HepG2 (cell line): ENCODE data around the gene RHOT2. TPM values are rescaled to one million over a fixed set of nuclear protein-coding genes. Genes with fewer than 3 reads are reported as not detected.

ENCODE experiments used
- EEA1 ChIP-seq: sonication (generic); formaldehyde crosslinking; IDR thresholded peaks from 2 replicates; pipeline ENCODE4 v1.5.1; 2020; ENCODE audit warnings: mild to moderate bottlenecking, missing genetic modification reagents, borderline replicate concordance
- ETV6 ChIP-seq: sonication (generic); formaldehyde crosslinking; conservative IDR thresholded peaks from 2 replicates; pipeline ENCODE4 v1.4.0; 2020; ENCODE audit warnings: missing genetic modification reagents
- GATAD1 ChIP-seq: IDR thresholded peaks from 2 replicates; pipeline ENCODE4 v1.6.1; 2016; ENCODE audit warnings: missing genetic modification reagents, missing compliant biosample characterization
- HIC2 ChIP-seq: sonication (generic); formaldehyde crosslinking; IDR thresholded peaks from 2 replicates; pipeline ENCODE4 v1.9.0; 2022; ENCODE audit warnings: low read depth, missing genetic modification reagents
- MYC ChIP-seq: sonication (generic); formaldehyde crosslinking; IDR thresholded peaks from 2 replicates; pipeline ENCODE4 v1.9.0; 2021; ENCODE audit warnings: missing genetic modification reagents, borderline replicate concordance
- NFE2 ChIP-seq: sonication (generic); formaldehyde crosslinking; IDR thresholded peaks from 2 replicates; pipeline ENCODE4 v1.4.0; 2020; ENCODE audit warnings: missing genetic modification reagents
- NR2F1 ChIP-seq, 2 experiments: fragments of 450-650 bp in 1 of 2; formaldehyde crosslinking in 1 of 2; IDR thresholded peaks; 2 replicates each; pipeline versions ENCODE4 v1.5.0 to v1.6.1; 2016 to 2020; ENCODE audit warnings: mild to moderate bottlenecking in 1 of 2, missing compliant biosample characterization in 1 of 2, missing genetic modification reagents in 1 of 2, moderate library complexity in 1 of 2
- PCBP1 ChIP-seq: fragments of 200-400 bp; formaldehyde crosslinking; IDR thresholded peaks from 2 replicates; pipeline ENCODE4 v1.6.1; 2017; ENCODE audit warnings: mild to moderate bottlenecking, low read depth, low read length, borderline replicate concordance
- POLR2AphosphoS5 ChIP-seq: IDR thresholded peaks from 2 replicates; pipeline ENCODE4 v1.6.1; 2012; ENCODE audit warnings: low read depth, low read length
- PRDM4 ChIP-seq: sonication (generic); formaldehyde crosslinking; IDR thresholded peaks from 2 replicates; pipeline ENCODE4 v1.9.0; 2021; ENCODE audit warnings: missing genetic modification reagents, borderline replicate concordance
- RCOR2 ChIP-seq: IDR thresholded peaks from 2 replicates; pipeline ENCODE4 v1.6.1; 2016; ENCODE audit warnings: missing biosample characterization, missing genetic modification reagents
- RFX3 ChIP-seq: IDR thresholded peaks from 2 replicates; pipeline ENCODE4 v1.6.1; 2016; ENCODE audit warnings: missing biosample characterization, missing genetic modification reagents
- SP140L ChIP-seq: sonication (generic); formaldehyde crosslinking; IDR thresholded peaks from 2 replicates; pipeline ENCODE4 v1.4.0; 2020; ENCODE audit warnings: missing genetic modification reagents, borderline replicate concordance
- SRSF9 ChIP-seq: fragments of 200-400 bp; formaldehyde crosslinking; IDR thresholded peaks from 2 replicates; pipeline ENCODE4 v1.6.1; 2018; ENCODE audit warnings: borderline replicate concordance, mild to moderate bottlenecking, low read depth, low read length; ENCODE audit not compliant: insufficient read depth, poor library complexity, severe bottlenecking
- TOPORS ChIP-seq: sonication (generic); formaldehyde crosslinking; IDR thresholded peaks from 2 replicates; pipeline ENCODE4 v1.8.0; 2023; ENCODE audit warnings: mild to moderate bottlenecking, missing genetic modification reagents
- ZMYM4 ChIP-seq: sonication (generic); formaldehyde crosslinking; IDR thresholded peaks from 2 replicates; pipeline ENCODE4 v1.8.1; 2023; ENCODE audit warnings: mild to moderate bottlenecking, missing genetic modification reagents
- ZNF33A ChIP-seq: sonication (generic); formaldehyde crosslinking; IDR thresholded peaks from 2 replicates; pipeline ENCODE4 v1.5.1; 2020; ENCODE audit warnings: missing genetic modification reagents, mild to moderate bottlenecking, moderate library complexity, borderline replicate concordance
- ZNF569 ChIP-seq: sonication (generic); formaldehyde crosslinking; IDR thresholded peaks from 2 replicates; pipeline ENCODE4 v1.5.0; 2020; ENCODE audit warnings: mild to moderate bottlenecking, missing genetic modification reagents, moderate library complexity, borderline replicate concordance
- ZNF713 ChIP-seq: sonication (generic); formaldehyde crosslinking; IDR thresholded peaks from 2 replicates; pipeline ENCODE4 v1.4.0; 2020; ENCODE audit warnings: mild to moderate bottlenecking, missing genetic modification reagents
- polyA plus RNA-seq, 8 experiments: library from polyadenylated mRNA; depleted of rRNA in 3 of 8; stranded (reverse) in 7 of 8; unstranded in 1 of 8; fragments of >200 nt; fragmentation: Illumina TruSeq in 4 of 8; extraction: Trizol in 4 of 8; gene quantifications; 2 replicates each; pipeline versions ENCODE4 v1.2.1 to v1.2.3, GENCODE V29; 2011 to 2016; ENCODE audit warnings: low read depth in 4 of 8, missing spikeins in 1 of 8, mixed read lengths in 1 of 8; ENCODE audit not compliant: insufficient read depth in 1 of 8
- total RNA-seq, 5 experiments: library from RNA; depleted of rRNA; stranded (reverse); fragments of >200 nt; fragmentation: Illumina TruSeq; extraction: Trizol; gene quantifications; 2 replicates each; pipeline ENCODE4 v1.2.3, GENCODE V29; 2016; ENCODE audit warnings: low read depth in 1 of 5
- TF ChIP-seq, protein P1 (sequence below): sonication (generic); formaldehyde crosslinking; IDR thresholded peaks from 2 replicates; pipeline ENCODE4 v1.4.0; 2020; ENCODE audit warnings: mild to moderate bottlenecking, missing genetic modification reagents
- TF ChIP-seq, protein P2 (sequence below): sonication (generic); formaldehyde crosslinking; IDR thresholded peaks from 2 replicates; pipeline ENCODE4 v1.4.0; 2020; ENCODE audit warnings: mild to moderate bottlenecking, missing genetic modification reagents

Gene RHOT2
- total and polyA plus RNA-seq, 2 of the 13 experiments (the other 11 are each of a cell fraction or from before 2014, with no cell fraction given): 63.6 to 76.9 TPM

- TF ChIP-seq EEA1 (CRISPR knock-in tag): peak; percentile 38; the same call in 1 of the 2 replicates
- TF ChIP-seq MYC: peak; percentile 78; the same call in 1 of the 2 replicates
- TF ChIP-seq TOPORS: no peak
- peak; percentile 69 for TF ChIP-seq POLR2AphosphoS5
- TF ChIP-seq ZNF569 (CRISPR knock-in tag): no peak
- no peak for TF ChIP-seq RCOR2 (CRISPR knock-in tag)
- TF ChIP-seq NR2F1 (CRISPR knock-in tag; IDR thresholded peaks at IDR 0.05): no peak
- peak; percentile 95 for TF ChIP-seq ZMYM4 (CRISPR knock-in tag)
- TF ChIP-seq PCBP1: no peak
- TF ChIP-seq ETV6 (CRISPR knock-in tag): peak; percentile 81
- no peak; the same call in 1 of the 2 replicates for TF ChIP-seq HIC2 (CRISPR knock-in tag)
- TF ChIP-seq, protein P1, sequence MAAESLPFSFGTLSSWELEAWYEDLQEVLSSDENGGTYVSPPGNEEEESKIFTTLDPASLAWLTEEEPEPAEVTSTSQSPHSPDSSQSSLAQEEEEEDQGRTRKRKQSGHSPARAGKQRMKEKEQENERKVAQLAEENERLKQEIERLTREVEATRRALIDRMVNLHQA (CRISPR knock-in tag): no peak
- no peak for TF ChIP-seq NFE2
- no peak for TF ChIP-seq SP140L (CRISPR knock-in tag)
- no peak for TF ChIP-seq PRDM4 (CRISPR knock-in tag)
- TF ChIP-seq ZNF713 (CRISPR knock-in tag): peak; percentile 96; the same call in 1 of the 2 replicates
- TF ChIP-seq, protein P2, sequence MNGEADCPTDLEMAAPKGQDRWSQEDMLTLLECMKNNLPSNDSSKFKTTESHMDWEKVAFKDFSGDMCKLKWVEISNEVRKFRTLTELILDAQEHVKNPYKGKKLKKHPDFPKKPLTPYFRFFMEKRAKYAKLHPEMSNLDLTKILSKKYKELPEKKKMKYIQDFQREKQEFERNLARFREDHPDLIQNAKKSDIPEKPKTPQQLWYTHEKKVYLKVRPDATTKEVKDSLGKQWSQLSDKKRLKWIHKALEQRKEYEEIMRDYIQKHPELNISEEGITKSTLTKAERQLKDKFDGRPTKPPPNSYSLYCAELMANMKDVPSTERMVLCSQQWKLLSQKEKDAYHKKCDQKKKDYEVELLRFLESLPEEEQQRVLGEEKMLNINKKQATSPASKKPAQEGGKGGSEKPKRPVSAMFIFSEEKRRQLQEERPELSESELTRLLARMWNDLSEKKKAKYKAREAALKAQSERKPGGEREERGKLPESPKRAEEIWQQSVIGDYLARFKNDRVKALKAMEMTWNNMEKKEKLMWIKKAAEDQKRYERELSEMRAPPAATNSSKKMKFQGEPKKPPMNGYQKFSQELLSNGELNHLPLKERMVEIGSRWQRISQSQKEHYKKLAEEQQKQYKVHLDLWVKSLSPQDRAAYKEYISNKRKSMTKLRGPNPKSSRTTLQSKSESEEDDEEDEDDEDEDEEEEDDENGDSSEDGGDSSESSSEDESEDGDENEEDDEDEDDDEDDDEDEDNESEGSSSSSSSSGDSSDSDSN (CRISPR knock-in tag): peak; percentile 64; the same call in 1 of the 2 replicates
- TF ChIP-seq RFX3 (CRISPR knock-in tag): no peak
- no peak for TF ChIP-seq SRSF9
- no peak for TF ChIP-seq ZNF33A (CRISPR knock-in tag)
- peak; percentile 90 for TF ChIP-seq GATAD1 (CRISPR knock-in tag)
Observed at GRCh38 chr16:667780-668518, at the start of gene RHOT2 (continued).
